Measurements from ENCODE around the gene ACP6. TPM values are rescaled to one million over a fixed set of nuclear protein-coding genes. Genes with fewer than 3 reads are reported as not detected.

ACP6 gene
- total RNA-seq, 1 donor from 2014 or later: 14.2 TPM

GRCh38 chr1:147641695-147642592 is 28.4 kb downstream of the ACP6 start:
- Histone ChIP-seq H3K4me3 (no peak overlapping the region), H3K27me3 (no peaks in the 10 kb centered on the region), H3K4me1 (no peaks in the 10 kb centered on the region), H3K36me3 (no peaks in the 10 kb centered on the region), H3K27ac (no peak overlapping the region), H3K9me3 (no peaks in the 10 kb centered on the region)
- intact Hi-C loops (cut with DNase I): loop anchor here (5.0 kb wide), 1 partner anchor 145 kb away; no protein-coding TSS in a partner anchor
- TF ChIP-seq POLR2A (IDR thresholded peaks at IDR 0.05): no peak
- TF ChIP-seq CTCF (IDR thresholded peaks at IDR 0.05): peak; percentile 72 to 77 (median 74)
- no peak for DNase-seq (ENCODE audit: extremely low spot score in 2 of 2)

GRCh38 chr1:147641291-147641690 is 29.0 kb downstream of the ACP6 start:
- no peaks in the 10 kb centered on the region for H3K4me1 ChIP-seq
- H3K36me3 ChIP-seq: no peaks in the 10 kb centered on the region
- no peak overlapping the region for H3K27ac ChIP-seq
- no peaks in the 10 kb centered on the region for H3K9me3 ChIP-seq
- no peak overlapping the region for H3K4me3 ChIP-seq
- DNase-seq (ENCODE audit: extremely low spot score in 2 of 2): no peak
- TF ChIP-seq CTCF (IDR thresholded peaks at IDR 0.05) (no peak), POLR2A (IDR thresholded peaks at IDR 0.05) (no peak), POLR2AphosphoS5 (IDR thresholded peaks at IDR 0.05; ENCODE audit: insufficient read depth in 1 of 2, low read depth in 1 of 2) (no peak)
- intact Hi-C loops (cut with DNase I): loop anchor here (5.0 kb wide), 1 partner anchor 144 kb away; no protein-coding TSS in a partner anchor
- no peaks in the 10 kb centered on the region for H3K27me3 ChIP-seq

GRCh38 chr1:147640553-147641165 is 29.7 kb downstream of the ACP6 start:
- no peak overlapping the region for H3K4me3 ChIP-seq
- no peaks in the 10 kb centered on the region for H3K9me3 ChIP-seq
- intact Hi-C loops (cut with DNase I): loop anchor here (5.0 kb wide), 1 partner anchor 143 kb away; no protein-coding TSS in a partner anchor
- H3K27me3 ChIP-seq: no peaks in the 10 kb centered on the region
- no peaks in the 10 kb centered on the region for H3K36me3 ChIP-seq
- H3K27ac ChIP-seq: no peak overlapping the region
- no peak for DNase-seq (ENCODE audit: extremely low spot score in 2 of 2)
- no peaks in the 10 kb centered on the region for H3K4me1 ChIP-seq
- peak in 2 of 3 experiments; percentile 56 to 66 for TF ChIP-seq CTCF (IDR thresholded peaks at IDR 0.05)
- no peak for TF ChIP-seq POLR2A (IDR thresholded peaks at IDR 0.05)

GRCh38 chr1:147636314-147636713 is 34.0 kb downstream of the ACP6 start:
- H3K27me3 ChIP-seq: no peaks in the 10 kb centered on the region
- no peaks in the 10 kb centered on the region for H3K4me1 ChIP-seq
- no peaks in the 10 kb centered on the region for H3K9me3 ChIP-seq
- no peaks in the 10 kb centered on the region for H3K36me3 ChIP-seq
- H3K4me3 ChIP-seq: no peak overlapping the region
- intact Hi-C loops (cut with DNase I): loop anchor here (5.0 kb wide), 1 partner anchor 364 kb away; no protein-coding TSS in a partner anchor
- no peak for TF ChIP-seq POLR2AphosphoS5 (IDR thresholded peaks at IDR 0.05; ENCODE audit: insufficient read depth in 1 of 2, low read depth in 1 of 2)
- no peak for TF ChIP-seq POLR2A (IDR thresholded peaks at IDR 0.05)
- TF ChIP-seq CTCF (IDR thresholded peaks at IDR 0.05): no peak
- no peak for DNase-seq (ENCODE audit: extremely low spot score in 2 of 2)
- no peak overlapping the region for H3K27ac ChIP-seq

Measured in vagina (tissue), 2 donors.